Prostate gland (tissue), 2 donors: Measurements from ENCODE around the gene CWC25. TPM values are rescaled to one million over a fixed set of nuclear protein-coding genes. Genes with fewer than 3 reads are reported as not detected.
"Not testable (repeated sequence)": the region's sequence is repeated elsewhere in the genome, so short reads cannot be mapped to it uniquely, and the experiment has no call there.

Experiments
- DNase-seq: peaks from one replicate; pipeline ENCODE4 v3.0.0-alpha.2; 2019; ENCODE audit warnings: low spot score
- H3K27ac ChIP-seq, 2 donors: fragments of 200-600 bp; sonication (generic); 2 replicates each; pipeline ENCODE4 v1.5.1; 2017 to 2019
- H3K27me3 ChIP-seq: fragments of 200-600 bp; sonication (generic); replicated peaks from 2 replicates; pipeline ENCODE4 v1.5.1; 2019; ENCODE audit not compliant: insufficient read depth
- H3K36me3 ChIP-seq, 2 donors: fragments of 200-600 bp; sonication (generic); 1 replicate in 1 of 2; 2 replicates in 1 of 2; pipeline versions ENCODE4 v1.5.1 to v1.8.1; 2017 to 2019
- H3K4me1 ChIP-seq: fragments of 200-600 bp; sonication (generic); replicated peaks from 2 replicates; pipeline ENCODE4 v1.5.1; 2019
- H3K4me3 ChIP-seq, 2 donors: fragments of 200-600 bp; sonication (generic); 2 replicates each; pipeline ENCODE4 v1.5.1; 2017 to 2019
- H3K9me3 ChIP-seq: fragments of 200-600 bp; sonication (generic); 2 replicates; pipeline ENCODE4 v1.5.1; 2017
- CTCF ChIP-seq, 4 experiments: fragments of 200-600 bp in 2 of 4; fragments of 450-650 bp in 2 of 4; sonication (generic) in 2 of 4; IDR thresholded peaks; 1 replicate in 3 of 4; 2 replicates in 1 of 4; pipeline ENCODE4 v1.5.1; 2016 to 2019; ENCODE audit warnings: antibody characterized with exemption in 4 of 4, mild to moderate bottlenecking in 2 of 4, moderate library complexity in 2 of 4
- POLR2A ChIP-seq: fragments of 450-650 bp; IDR thresholded peaks from one replicate; pipeline ENCODE4 v1.6.1; 2016; ENCODE audit warnings: antibody characterized with exemption, mild to moderate bottlenecking
- POLR2AphosphoS5 ChIP-seq: sonication (generic); formaldehyde crosslinking; IDR thresholded peaks from one replicate; pipeline ENCODE4 v1.6.1; 2017; ENCODE audit warnings: antibody characterized with exemption
- WGBS: methylation state at CpG from one replicate; pipeline ENCODE4 v1.1.5; 2018; 5-methylcytosine and 5-hydroxymethylcytosine counted together
- intact Hi-C: fragments of 100-400 bp; cut with DNase I; formaldehyde crosslinking; loops from one replicate; pipeline ENCODE4 v1.14.2; 2022
- total RNA-seq, 2 donors: library from RNA; depleted of rRNA; stranded (reverse); fragments of >200 nt; gene quantifications; one replicate each; pipeline ENCODE4 v1.1.0, GENCODE V29; 2016

Gene CWC25
- total RNA-seq, 2 donors from 2014 or later: 21.9 to 23.3 TPM

- intact Hi-C loops: no loop called here
Measured at GRCh38 chr17:38857271-38857670, 32.1 kb upstream of the CWC25 start.

GRCh38 chr17:38855101-38855714 is 30.1 kb upstream of the CWC25 start:
- intact Hi-C loops, H3K4me3 ChIP-seq, H3K27me3 ChIP-seq, H3K36me3 ChIP-seq, H3K9me3 ChIP-seq, DNase-seq, H3K27ac ChIP-seq, H3K4me1 ChIP-seq: not testable (repeated sequence)
- WGBS: 66% methylated on average over 28 of the region's 28 CpGs

More at GRCh38 chr17:38857271-38857670, 32.1 kb upstream of the CWC25 start:
- H3K27me3 ChIP-seq: no peaks in the 10 kb centered on the region
- H3K9me3 ChIP-seq: no peaks in the 10 kb centered on the region
- H3K4me1 ChIP-seq: no peaks in the 10 kb centered on the region
- TF ChIP-seq CTCF (IDR thresholded peaks at IDR 0.05) (no peak), POLR2A (no peak), POLR2AphosphoS5 (no peak)
- no peaks in the 10 kb centered on the region for H3K36me3 ChIP-seq
- WGBS: 66% methylated on average over 5 of the region's 5 CpGs
- H3K4me3 ChIP-seq: no peak overlapping the region
- no peak for DNase-seq
- no peak overlapping the region for H3K27ac ChIP-seq

DNA sequence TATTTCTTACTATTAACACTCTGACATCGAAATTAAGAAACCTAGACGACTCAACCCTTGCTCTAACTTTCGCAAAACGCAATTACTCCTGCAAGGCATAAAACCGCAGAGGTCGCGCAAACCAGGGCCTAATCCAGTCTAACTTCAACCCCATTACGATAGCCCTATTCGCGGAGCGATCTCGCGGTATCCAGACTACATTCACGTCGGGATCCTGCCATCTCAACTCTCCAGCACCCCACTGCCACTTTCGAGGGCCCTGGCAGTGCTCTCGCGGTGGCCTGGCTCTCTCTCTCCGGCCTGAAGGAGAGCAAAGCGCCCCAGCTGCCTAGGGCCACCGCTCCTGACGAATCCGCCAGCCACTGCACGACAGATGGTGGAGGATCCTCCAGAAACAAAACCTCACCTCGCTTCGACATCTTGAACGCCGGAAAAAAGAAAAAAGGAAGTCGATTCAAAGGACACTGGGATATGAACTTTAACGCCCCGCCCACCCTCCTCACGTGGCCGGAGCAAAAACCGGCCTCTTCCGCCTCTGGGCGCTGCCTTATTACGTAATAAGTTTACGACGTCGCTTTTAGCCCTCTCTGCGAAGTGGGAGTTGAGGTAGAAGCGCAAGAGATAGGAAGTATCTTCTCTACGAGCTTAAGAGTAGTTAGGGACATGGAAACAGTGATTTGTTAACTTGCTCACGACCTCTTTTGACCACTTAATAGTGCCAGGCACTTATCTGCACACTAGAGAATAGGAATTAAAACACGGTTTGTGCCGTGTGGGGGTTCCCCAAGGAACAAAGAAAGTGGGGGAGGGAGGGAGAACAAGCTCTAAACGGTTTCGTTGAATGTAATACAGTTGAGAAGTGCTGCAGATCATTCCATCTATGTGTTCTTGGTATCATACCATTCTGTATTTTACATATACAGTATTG is 28.4 kb upstream of the CWC25 start, which contains the start of gene RPL23:
Gene RPL23, minus strand, starts transcription at position 430 of the 928 bp plus-strand sequence. Its CDS starts 11 bp downstream, at position 419.
- Histone ChIP-seq H3K4me1 (peaks cover 4% of the 10 kb centered on the region), H3K36me3 (no peaks in the 10 kb centered on the region), H3K4me3 (peak within 1 kb of the TSS; percentile 47 to 50), H3K27me3 (no peaks in the 10 kb centered on the region), H3K27ac (peak within 1 kb of the TSS; percentile 82 to 92), H3K9me3 (no peaks in the 10 kb centered on the region)
- under 1% methylated on average over 48 of the region's 48 CpGs for WGBS
- TF ChIP-seq POLR2A: peak; percentile 68
- peak in 2 of 4 experiments; percentile 9 to 21 for TF ChIP-seq CTCF (IDR thresholded peaks at IDR 0.05)
- TF ChIP-seq POLR2AphosphoS5: peak; percentile 100
- intact Hi-C loops: loop anchor here (1.0 kb wide), 1 partner anchor 28 kb away; the partner anchor contains the start of gene CWC25
- peak; percentile 97 for DNase-seq

DNA sequence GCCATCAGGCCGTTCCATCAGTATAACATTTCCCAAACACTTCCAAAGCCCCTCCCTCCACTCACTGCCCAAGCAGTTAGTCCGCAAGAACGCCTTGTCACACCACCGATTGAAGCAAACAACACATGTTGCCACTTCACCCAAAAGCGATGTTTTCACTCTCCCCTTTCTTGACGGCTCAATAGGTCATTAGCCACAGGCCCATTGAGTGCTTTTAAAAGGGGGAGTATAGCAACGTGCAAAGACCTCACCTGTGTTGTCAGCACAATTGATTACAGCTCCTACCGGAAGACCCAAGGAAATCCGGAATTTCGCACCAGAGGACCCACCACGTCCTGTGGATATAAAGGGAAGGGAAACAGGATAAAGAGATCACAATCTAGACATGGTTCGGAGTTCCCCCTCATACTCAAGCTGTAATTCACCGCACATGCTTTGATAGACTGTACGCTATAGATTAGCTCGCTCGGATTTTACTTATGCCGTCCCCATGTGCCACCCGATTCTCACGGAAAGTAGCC is 27.7 kb upstream of the CWC25 start:
- peaks cover 4% of the 10 kb centered on the region for H3K4me1 ChIP-seq
- WGBS: under 1% methylated on average over 19 of the region's 19 CpGs
- H3K27ac ChIP-seq: peak overlapping the region; percentile 82 to 92
- no peaks in the 10 kb centered on the region for H3K36me3 ChIP-seq
- no peak for DNase-seq
- intact Hi-C loops: loop anchor here (1.0 kb wide), 1 partner anchor 28 kb away; the partner anchor contains the start of gene CWC25
- peak overlapping the region; percentile 47 to 50 for H3K4me3 ChIP-seq
- H3K9me3 ChIP-seq: no peaks in the 10 kb centered on the region
- H3K27me3 ChIP-seq: no peaks in the 10 kb centered on the region
- TF ChIP-seq POLR2A (no peak), CTCF (IDR thresholded peaks at IDR 0.05) (no peak), POLR2AphosphoS5 (no peak)

- Histone ChIP-seq H3K4me1 (peaks cover 4% of the 10 kb centered on the region), H3K36me3 (no peaks in the 10 kb centered on the region), H3K4me3 (peak overlapping the region; percentile 47 to 50), H3K27me3 (no peaks in the 10 kb centered on the region), H3K9me3 (no peaks in the 10 kb centered on the region), H3K27ac (no peak overlapping the region)
- intact Hi-C loops: no loop called here
- no peak for TF ChIP-seq POLR2A
- no peak for TF ChIP-seq POLR2AphosphoS5
- no peak for TF ChIP-seq CTCF (IDR thresholded peaks at IDR 0.05)
- no peak for DNase-seq
- WGBS: 37% methylated on average over 2 of the region's 2 CpGs
Measured at GRCh38 chr17:38851434-38851833, 26.3 kb upstream of the CWC25 start.
